Measurements from ENCODE around the gene PUM2.

GRCh38 chr2:20200697-20201555 lies 149.7 kb downstream of the PUM2 start:
- TF ChIP-seq CTCF (IDR thresholded peaks at IDR 0.05) = no peak
- TF ChIP-seq POLR2A (IDR thresholded peaks at IDR 0.05) = no peak
